GM18909 (cell line): Measurements from ENCODE around the gene PDE4D.
"Not testable (repeated sequence)": the region's sequence is repeated elsewhere in the genome, so short reads cannot be mapped to it uniquely, and the experiment has no call there.

Experiments
- ATAC-seq: cut with Tn5 transposase; IDR thresholded peaks from one replicate; pipeline ENCODE4 v1.9.1; 2021; ENCODE audit warnings: mild to moderate bottlenecking; ENCODE audit not compliant: unreplicated experiment, poor library complexity

Gene PDE4D

GRCh38 chr5:59807806-59808205 is 85.7 kb downstream of the PDE4D start:
- ATAC-seq, result no peak

GRCh38 chr5:59800347-59800893 is 93.1 kb downstream of the PDE4D start:
- ATAC-seq, result no peak

- ATAC-seq, result peak; percentile 52
Measured at GRCh38 chr5:59799668-59800346, 93.7 kb downstream of the PDE4D start.

- ATAC-seq, result peak; percentile 81
Measured at GRCh38 chr5:59798862-59799667, 94.5 kb downstream of the PDE4D start.

- ATAC-seq, result no peak
Measured at GRCh38 chr5:59795141-59795540, 98.4 kb downstream of the PDE4D start.

- no peak for ATAC-seq
Measured at GRCh38 chr5:59792983-59793585, 100.4 kb downstream of the PDE4D start.

GRCh38 chr5:59791617-59792016 is 101.9 kb downstream of the PDE4D start:
- no peak for ATAC-seq

- ATAC-seq, result peak; percentile 25
Measured at GRCh38 chr5:59790776-59791475, 102.6 kb downstream of the PDE4D start.

GRCh38 chr5:59790376-59790775 is 103.2 kb downstream of the PDE4D start:
- peak; percentile 83 for ATAC-seq

- no peak for ATAC-seq
Measured at GRCh38 chr5:59789894-59790293, 103.6 kb downstream of the PDE4D start.

- no peak for ATAC-seq
Measured at GRCh38 chr5:59789197-59789596, 104.3 kb downstream of the PDE4D start.

- ATAC-seq, result no peak
Measured at GRCh38 chr5:59786334-59786805, 107.2 kb downstream of the PDE4D start.

- ATAC-seq, result no peak
Measured at GRCh38 chr5:59785676-59786333, 107.7 kb downstream of the PDE4D start.

- ATAC-seq, result not testable (repeated sequence)
Measured at GRCh38 chr5:59784708-59785107, 108.8 kb downstream of the PDE4D start.

- no peak for ATAC-seq
Measured at GRCh38 chr5:59783264-59783663, 110.3 kb downstream of the PDE4D start.

- ATAC-seq, result no peak
Measured at GRCh38 chr5:59782856-59783255, 110.7 kb downstream of the PDE4D start.

- no peak for ATAC-seq
Measured at GRCh38 chr5:59779453-59779852, 114.1 kb downstream of the PDE4D start.

- ATAC-seq, result no peak
Measured at GRCh38 chr5:59777028-59777427, 116.5 kb downstream of the PDE4D start.

GRCh38 chr5:59773294-59773693 is 120.2 kb downstream of the PDE4D start:
- no peak for ATAC-seq

- no peak for ATAC-seq
Measured at GRCh38 chr5:59772757-59773156, 120.8 kb downstream of the PDE4D start.
